ENCODE results near the gene OR4D9.
"Not testable (repeated sequence)": the region's sequence is repeated elsewhere in the genome, so short reads cannot be mapped to it uniquely, and the experiment has no call there.

OR4D9 gene

GRCh38 chr11:59510941-59511589 is at the start of gene OR4D9:
Gene OR4D9, plus strand, starts transcription at chr11:59511539. Its CDS starts 3,374 bp downstream, at chr11:59514913.
- peak within 1 kb of the TSS in 5 of 10 experiments; percentile 19 to 38 (median 22); a peak in 9 of 20 replicates for H3K4me3 ChIP-seq
- H3K27ac ChIP-seq, result peak within 1 kb of the TSS in 9 of 11 experiments; percentile 65 to 86 (median 76); a peak in 18 of 22 replicates
- no peaks in the 10 kb centered on the region for H3K36me3 ChIP-seq
- no peaks in the 10 kb centered on the region for H4K20me1 ChIP-seq
- H3K4me1 ChIP-seq, result peaks cover 26 to 38% (median 29%) of the 10 kb centered on the region in 10 experiments
- H3K9me3 ChIP-seq (replicated peaks in 1 of 11), result peaks cover 0 to 6% (median 0%) of the 10 kb centered on the region in 11 experiments; a peak in 2 of 22 replicates
- no peaks in the 10 kb centered on the region for H3K27me3 ChIP-seq
- TF ChIP-seq Cebpa-rat (IDR thresholded peaks at IDR 0.05), result no peak
- H3K9ac ChIP-seq, result peak within 1 kb of the TSS in 9 of 11 experiments; percentile 37 to 74 (median 61); a peak in 17 of 22 replicates
- peak within 1 kb of the TSS; percentile 77 to 89 (median 84) for H3K4me2 ChIP-seq

GRCh38 chr11:59463190-59463641 is 48.1 kb upstream of the OR4D9 start:
- no peaks in the 10 kb centered on the region for H4K20me1 ChIP-seq
- H3K36me3 ChIP-seq, result no peaks in the 10 kb centered on the region
- H3K4me2 ChIP-seq, result no peak overlapping the region
- H3K27ac ChIP-seq, result no peak overlapping the region
- H3K9ac ChIP-seq, result no peak overlapping the region
- no peaks in the 10 kb centered on the region for H3K27me3 ChIP-seq
- no peak overlapping the region for H3K4me3 ChIP-seq
- TF ChIP-seq Cebpa-rat (IDR thresholded peaks at IDR 0.05), result no peak
- no peaks in the 10 kb centered on the region for H3K9me3 ChIP-seq (replicated peaks in 1 of 11)
- H3K4me1 ChIP-seq, result peaks cover 0 to 7% (median 0%) of the 10 kb centered on the region in 10 experiments; a peak in 3 of 20 replicates

GRCh38 chr11:59473015-59473414 is 38.3 kb upstream of the OR4D9 start, which contains the start of gene OR4D10:
Gene OR4D10, plus strand, starts transcription at chr11:59473315. Its CDS starts 4,115 bp downstream, at chr11:59477430.
- no peak within 1 kb of the TSS for H3K27ac ChIP-seq
- H3K9ac ChIP-seq, result no peak within 1 kb of the TSS
- H3K4me1 ChIP-seq, result peaks cover 0 to 8% (median 6%) of the 10 kb centered on the region in 10 experiments; a peak in 9 of 20 replicates
- no peak within 1 kb of the TSS for H3K4me3 ChIP-seq
- no peak within 1 kb of the TSS for H3K4me2 ChIP-seq
- no peaks in the 10 kb centered on the region for H3K36me3 ChIP-seq
- no peaks in the 10 kb centered on the region for H4K20me1 ChIP-seq
- no peaks in the 10 kb centered on the region for H3K9me3 ChIP-seq (replicated peaks in 1 of 11)
- TF ChIP-seq Cebpa-rat (IDR thresholded peaks at IDR 0.05), result no peak
- H3K27me3 ChIP-seq, result no peaks in the 10 kb centered on the region

GRCh38 chr11:59475176-59475575 is 36.2 kb upstream of the OR4D9 start:
- peaks cover 0 to 8% (median 6%) of the 10 kb centered on the region in 10 experiments; a peak in 9 of 20 replicates for H3K4me1 ChIP-seq
- no peak overlapping the region for H3K27ac ChIP-seq
- no peak overlapping the region for H3K9ac ChIP-seq
- H3K4me3 ChIP-seq, result no peak overlapping the region
- H3K27me3 ChIP-seq, result no peaks in the 10 kb centered on the region
- H3K4me2 ChIP-seq, result no peak overlapping the region
- H3K9me3 ChIP-seq (replicated peaks in 1 of 11), result no peaks in the 10 kb centered on the region
- no peaks in the 10 kb centered on the region for H3K36me3 ChIP-seq
- no peaks in the 10 kb centered on the region for H4K20me1 ChIP-seq
- TF ChIP-seq Cebpa-rat (IDR thresholded peaks at IDR 0.05), result no peak

GRCh38 chr11:59479906-59480305 is 31.4 kb upstream of the OR4D9 start:
- Histone ChIP-seq H3K27ac (no peak overlapping the region), H4K20me1 (no peaks in the 10 kb centered on the region), H3K27me3 (no peaks in the 10 kb centered on the region), H3K9ac (no peak overlapping the region), H3K4me3 (no peak overlapping the region), H3K9me3 (replicated peaks in 1 of 11) (no peaks in the 10 kb centered on the region), H3K4me2 (no peak overlapping the region), H3K4me1 (peaks cover 0 to 8% (median 6%) of the 10 kb centered on the region in 10 experiments; a peak in 9 of 20 replicates), H3K36me3 (no peaks in the 10 kb centered on the region)
- no peak for TF ChIP-seq Cebpa-rat (IDR thresholded peaks at IDR 0.05)

- Histone ChIP-seq H3K4me3 (no peak overlapping the region), H3K9ac (no peak overlapping the region), H4K20me1 (no peaks in the 10 kb centered on the region), H3K4me1 (peaks cover 0 to 8% (median 6%) of the 10 kb centered on the region in 10 experiments; a peak in 9 of 20 replicates), H3K9me3 (replicated peaks in 1 of 11) (no peaks in the 10 kb centered on the region), H3K27ac (no peak overlapping the region), H3K36me3 (no peaks in the 10 kb centered on the region), H3K27me3 (no peaks in the 10 kb centered on the region), H3K4me2 (no peak overlapping the region)
- no peak for TF ChIP-seq Cebpa-rat (IDR thresholded peaks at IDR 0.05)
Observed at GRCh38 chr11:59480359-59480758, 31.0 kb upstream of the OR4D9 start.

GRCh38 chr11:59501931-59502330 is 9.4 kb upstream of the OR4D9 start:
- no peaks in the 10 kb centered on the region for H4K20me1 ChIP-seq
- H3K4me3 ChIP-seq, result no peak overlapping the region
- H3K27ac ChIP-seq, result no peak overlapping the region
- H3K27me3 ChIP-seq, result no peaks in the 10 kb centered on the region
- no peak overlapping the region for H3K4me2 ChIP-seq
- H3K4me1 ChIP-seq, result no peaks in the 10 kb centered on the region
- no peak for TF ChIP-seq Cebpa-rat (IDR thresholded peaks at IDR 0.05)
- peaks cover 0 to 8% (median 3%) of the 10 kb centered on the region in 11 experiments; a peak in 5 of 22 replicates for H3K9me3 ChIP-seq (replicated peaks in 1 of 11)
- H3K36me3 ChIP-seq, result no peaks in the 10 kb centered on the region
- no peak overlapping the region for H3K9ac ChIP-seq

- Histone ChIP-seq H3K27ac (no peak within 1 kb of the TSS), H3K9me3 (replicated peaks in 1 of 11) (peaks cover 0 to 8% (median 3%) of the 10 kb centered on the region in 11 experiments; a peak in 6 of 22 replicates), H3K36me3 (no peaks in the 10 kb centered on the region), H3K4me1 (peaks cover 0 to under 1% (median 0%) of the 10 kb centered on the region in 10 experiments; a peak in 1 of 20 replicates), H3K4me2 (no peak within 1 kb of the TSS), H3K4me3 (no peak within 1 kb of the TSS), H3K9ac (no peak within 1 kb of the TSS), H3K27me3 (no peaks in the 10 kb centered on the region), H4K20me1 (no peaks in the 10 kb centered on the region)
- no peak for TF ChIP-seq Cebpa-rat (IDR thresholded peaks at IDR 0.05)
Observed at GRCh38 chr11:59503276-59503675, 8.1 kb upstream of the OR4D9 start, which contains the start of gene OR4D11. Gene OR4D11, plus strand, starts transcription at chr11:59503576. Its CDS starts 0 bp downstream, at chr11:59503576.

- H3K27me3 ChIP-seq, result no peaks in the 10 kb centered on the region
- H3K36me3 ChIP-seq, result no peaks in the 10 kb centered on the region
- H3K27ac ChIP-seq, result peak overlapping the region in 8 of 11 experiments; percentile 69 to 86 (median 76); a peak in 14 of 22 replicates
- peaks cover 26 to 38% (median 29%) of the 10 kb centered on the region in 10 experiments for H3K4me1 ChIP-seq
- H3K4me3 ChIP-seq, result no peak overlapping the region
- peak overlapping the region; percentile 77 to 89 (median 84); a peak in 21 of 22 replicates for H3K4me2 ChIP-seq
- H3K9ac ChIP-seq, result peak overlapping the region in 2 of 11 experiments; percentile 61 to 65; a peak in 2 of 22 replicates
- peaks cover 0 to 6% (median 0%) of the 10 kb centered on the region in 11 experiments; a peak in 2 of 22 replicates for H3K9me3 ChIP-seq (replicated peaks in 1 of 11)
- no peaks in the 10 kb centered on the region for H4K20me1 ChIP-seq
- no peak for TF ChIP-seq Cebpa-rat (IDR thresholded peaks at IDR 0.05)
Observed at GRCh38 chr11:59511675-59512074, 336 bp downstream of the OR4D9 start.

- Histone ChIP-seq H3K4me1 (peaks cover 12 to 61% (median 40%) of the 10 kb centered on the region in 10 experiments), H3K27ac (peak overlapping the region in 1 of 11 experiments; percentile 22; a peak in 2 of 22 replicates), H3K4me2 (peak overlapping the region in 10 of 11 experiments; percentile 13 to 77 (median 54); a peak in 17 of 22 replicates)
- not testable (repeated sequence) for H4K20me1 ChIP-seq; H3K4me3 ChIP-seq; H3K36me3 ChIP-seq; H3K9ac ChIP-seq; H3K27me3 ChIP-seq; H3K9me3 ChIP-seq (replicated peaks in 1 of 11)
Observed at GRCh38 chr11:59520139-59520538, 8.8 kb downstream of the OR4D9 start.

Measured in BLaER1 treated with 17β-estradiol and CSF1 and Interleukin-3, amounts not matched to agents 10 nM and 100 nM (cell line).